Activated CD4-positive, CD25-positive, alpha-beta regulatory T cell treated with anti-CD3 and anti-CD28 coated beads, Interleukin-2, amount 50 U/mL, for 16 hours (primary cell): ENCODE data around the gene PARVG.

Experiments used
- DNase-seq: peaks from one replicate; pipeline ENCODE4 v3.0.0-alpha.2; 2020; ENCODE audit warnings: low read depth, low spot score

The PARVG gene

GRCh38 chr22:44242946-44243724, 62.4 kb downstream of the PARVG start:
- DNase-seq, result no peak

GRCh38 chr22:44243761-44244160, 63.0 kb downstream of the PARVG start:
- no peak for DNase-seq

GRCh38 chr22:44244265-44244822, 63.6 kb downstream of the PARVG start:
- DNase-seq, result no peak

DNA sequence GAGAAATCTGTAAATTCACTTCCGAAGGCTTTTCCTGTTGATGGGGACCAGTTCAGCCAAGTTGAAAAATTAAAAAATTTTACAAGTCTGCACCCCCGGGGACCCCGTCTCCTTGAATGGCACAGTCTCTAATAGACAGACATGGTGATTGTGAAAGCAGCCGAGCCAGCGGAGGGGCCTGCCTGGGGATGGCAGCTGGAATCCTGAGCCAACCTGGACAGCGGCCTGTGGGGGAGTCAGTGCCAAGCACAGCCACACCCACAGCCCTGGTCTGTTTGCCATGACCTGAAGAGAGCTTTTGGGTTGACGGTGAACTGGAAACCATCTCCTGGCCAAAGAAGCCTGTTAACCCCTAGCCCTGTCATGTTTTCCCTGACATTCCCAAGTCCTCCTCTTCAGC, 64.7 kb downstream of the PARVG start:
- DNase-seq, result no peak

DNA sequence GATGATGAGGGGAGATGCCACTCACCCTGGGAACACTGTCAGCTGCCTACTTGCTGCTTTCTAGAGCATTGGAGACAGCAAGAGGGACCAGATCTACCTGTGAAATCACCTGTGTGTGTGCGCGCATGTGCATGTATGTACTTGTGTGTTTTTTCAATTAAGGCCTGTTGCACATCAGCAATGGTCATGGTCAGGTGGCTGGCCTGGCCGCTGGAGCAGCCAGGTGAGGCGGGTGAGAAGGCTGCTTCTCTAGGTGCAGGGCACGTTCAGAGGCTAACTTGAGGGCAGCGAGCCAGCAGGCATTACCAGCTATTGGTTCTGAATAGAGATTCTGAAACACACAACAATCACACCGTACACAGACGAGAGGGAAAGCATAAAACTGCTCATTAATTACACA, 65.1 kb downstream of the PARVG start:
- DNase-seq, result no peak

GRCh38 chr22:44246615-44247326, 66.0 kb downstream of the PARVG start:
- no peak for DNase-seq

DNA sequence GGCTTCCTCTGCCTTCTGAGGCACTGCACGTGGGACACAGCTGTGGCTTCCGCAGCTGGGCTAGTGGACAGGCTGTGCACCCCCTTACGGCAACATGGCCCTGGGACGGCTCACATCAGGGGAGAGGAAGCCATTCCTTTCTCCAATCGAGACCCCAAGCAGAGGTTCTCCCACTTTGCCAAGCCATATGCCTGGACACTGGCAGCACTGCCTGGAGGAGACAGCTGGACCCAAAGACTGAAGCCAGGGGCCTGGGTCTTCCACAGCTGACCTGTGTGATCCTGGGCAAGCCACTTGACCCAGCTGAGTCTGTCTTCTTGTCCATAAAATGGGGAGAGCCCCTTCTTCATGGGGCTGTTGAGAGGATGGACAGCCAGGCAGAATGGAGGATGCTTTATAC, 66.6 kb downstream of the PARVG start:
- no peak for DNase-seq

GRCh38 chr22:44247923-44248892, 67.5 kb downstream of the PARVG start:
- no peak for DNase-seq

DNA sequence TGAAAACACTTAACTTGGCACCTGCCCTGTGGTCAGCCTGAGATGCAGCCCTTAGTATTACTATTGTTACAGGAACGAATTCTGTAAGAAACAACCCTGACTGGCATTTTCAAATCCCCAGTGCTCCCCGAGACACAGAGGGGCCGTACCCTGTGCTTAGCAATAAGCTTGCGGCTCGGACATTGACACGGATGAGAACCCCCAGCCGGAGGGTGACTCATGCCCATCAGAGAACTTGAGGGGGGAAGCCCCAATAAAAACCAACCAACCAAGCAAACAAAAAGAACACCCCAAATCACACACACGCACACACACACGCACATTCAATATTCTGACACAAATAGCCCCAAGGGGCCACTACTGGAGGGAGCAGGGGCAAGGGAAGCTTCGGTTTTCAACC, 68.2 kb downstream of the PARVG start:
- DNase-seq, result no peak

- no peak for DNase-seq
Observed at GRCh38 chr22:44249376-44250147, 68.8 kb downstream of the PARVG start.

- DNase-seq, result no peak
Observed at GRCh38 chr22:44254811-44255210, 74.1 kb downstream of the PARVG start.

DNA sequence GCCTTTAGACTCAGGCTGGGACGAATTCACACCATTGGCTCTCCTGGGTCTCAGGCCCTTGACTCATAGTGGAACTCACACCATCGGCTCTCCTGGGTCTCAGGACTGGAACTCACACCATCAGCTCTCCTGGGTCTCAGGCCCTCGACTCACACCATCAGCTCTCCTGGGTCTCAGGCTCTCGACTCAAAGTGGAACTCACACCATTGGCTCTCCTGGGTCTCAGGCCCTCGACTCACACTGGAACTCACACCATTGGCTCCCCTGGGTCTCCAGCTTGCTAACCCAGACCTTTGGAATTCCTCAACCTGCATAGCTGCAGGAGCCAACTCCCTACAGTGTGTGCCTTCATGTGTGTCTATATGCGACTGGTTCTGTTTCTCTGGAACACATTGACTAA, 75.4 kb downstream of the PARVG start:
- DNase-seq, result no peak

- no peak for DNase-seq
Observed at GRCh38 chr22:44256556-44257485, 76.1 kb downstream of the PARVG start.
